Upper lobe of right lung (tissue), 1 donor: ENCODE measurements around the gene CFD. TPM values are rescaled to one million over a fixed set of nuclear protein-coding genes. Genes with fewer than 3 reads are reported as not detected.
A peak's percentile ranks its signal among the peaks of the same experiment; 100 is the strongest.
"Not testable (repeated sequence)": the region's sequence is repeated elsewhere in the genome, so short reads cannot be mapped to it uniquely, and the experiment has no call there.

ENCODE experiments used
- ATAC-seq: fragments of 200-7000 bp; cut with Tn5 transposase; one replicate; pipeline ENCODE4 v1.9.1; 2020; ENCODE audit warnings: mild to moderate bottlenecking, moderate library complexity
- DNase-seq: peaks from one replicate; pipeline ENCODE4 v3.0.0-alpha.2; 2020
- H3K27ac ChIP-seq: fragments of 200-600 bp; one replicate; pipeline ENCODE4 v1.8.0; 2022
- H3K27me3 ChIP-seq: fragments of 200-600 bp; one replicate; pipeline ENCODE4 v1.8.0; 2022; ENCODE audit warnings: mild to moderate bottlenecking
- H3K36me3 ChIP-seq: fragments of 200-600 bp; one replicate; pipeline ENCODE4 v1.8.0; 2022
- H3K4me1 ChIP-seq: fragments of 200-600 bp; one replicate; pipeline ENCODE4 v1.8.0; 2022
- H3K4me3 ChIP-seq: fragments of 200-600 bp; one replicate; pipeline ENCODE4 v1.8.0; 2022; ENCODE audit warnings: mild to moderate bottlenecking
- H3K9me3 ChIP-seq: fragments of 200-600 bp; one replicate; pipeline ENCODE4 v1.8.0; 2022
- intact Hi-C: fragments of 100-400 bp; cut with DNase I; formaldehyde crosslinking; loops from one replicate; pipeline ENCODE4 v1.11.0; 2022
- total RNA-seq: library from RNA; stranded (reverse); fragmentation: NEBNext Ultra II Directional; extraction: Animal tissue kit (Norgen Biotek cat#: 25700); gene quantifications from one replicate; pipeline ENCODE4 v1.2.1, GENCODE V29; 2021
- TF ChIP-seq, protein P1 (sequence below): fragments of 200-600 bp; IDR thresholded peaks from one replicate; pipeline ENCODE4 v1.8.0; 2022; ENCODE audit warnings: antibody characterized with exemption
- donor health status: DM: no; HTN: yes; CAD: no; lungs with severe emphysema.

Gene CFD
- total RNA-seq, 1 donor from 2014 or later: 153 TPM

DNA sequence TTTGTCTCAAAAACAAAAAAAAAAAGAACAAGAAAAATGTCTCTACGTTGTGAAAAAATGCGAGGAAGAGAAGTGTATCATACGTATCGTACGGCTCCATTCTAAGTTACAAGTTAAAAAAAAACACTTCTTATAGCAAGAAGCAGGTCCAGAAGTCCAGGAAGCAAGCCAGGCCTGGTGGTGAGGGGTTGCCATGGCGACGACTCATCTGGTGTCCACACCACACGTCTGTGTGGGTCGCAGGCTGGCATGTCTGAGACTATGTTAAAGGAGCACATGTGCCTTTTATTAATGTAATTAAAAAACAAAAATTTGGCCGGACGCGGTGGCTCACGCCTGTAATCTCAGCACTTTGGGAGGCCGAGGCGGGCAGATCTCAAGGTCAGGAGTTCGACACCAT, 27.6 kb downstream of the CFD start:
- intact Hi-C loops: no loop called here
- Histone ChIP-seq H3K27ac (no peak overlapping the region), H3K4me1 (peaks cover 3% of the 10 kb centered on the region), H3K36me3 (peaks cover 53% of the 10 kb centered on the region), H3K4me3 (no peak overlapping the region), H3K27me3 (no peaks in the 10 kb centered on the region), H3K9me3 (no peaks in the 10 kb centered on the region)
- TF ChIP-seq, protein P1, sequence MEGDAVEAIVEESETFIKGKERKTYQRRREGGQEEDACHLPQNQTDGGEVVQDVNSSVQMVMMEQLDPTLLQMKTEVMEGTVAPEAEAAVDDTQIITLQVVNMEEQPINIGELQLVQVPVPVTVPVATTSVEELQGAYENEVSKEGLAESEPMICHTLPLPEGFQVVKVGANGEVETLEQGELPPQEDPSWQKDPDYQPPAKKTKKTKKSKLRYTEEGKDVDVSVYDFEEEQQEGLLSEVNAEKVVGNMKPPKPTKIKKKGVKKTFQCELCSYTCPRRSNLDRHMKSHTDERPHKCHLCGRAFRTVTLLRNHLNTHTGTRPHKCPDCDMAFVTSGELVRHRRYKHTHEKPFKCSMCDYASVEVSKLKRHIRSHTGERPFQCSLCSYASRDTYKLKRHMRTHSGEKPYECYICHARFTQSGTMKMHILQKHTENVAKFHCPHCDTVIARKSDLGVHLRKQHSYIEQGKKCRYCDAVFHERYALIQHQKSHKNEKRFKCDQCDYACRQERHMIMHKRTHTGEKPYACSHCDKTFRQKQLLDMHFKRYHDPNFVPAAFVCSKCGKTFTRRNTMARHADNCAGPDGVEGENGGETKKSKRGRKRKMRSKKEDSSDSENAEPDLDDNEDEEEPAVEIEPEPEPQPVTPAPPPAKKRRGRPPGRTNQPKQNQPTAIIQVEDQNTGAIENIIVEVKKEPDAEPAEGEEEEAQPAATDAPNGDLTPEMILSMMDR: no peak
- no peak for DNase-seq
- ATAC-seq: no peak

DNA sequence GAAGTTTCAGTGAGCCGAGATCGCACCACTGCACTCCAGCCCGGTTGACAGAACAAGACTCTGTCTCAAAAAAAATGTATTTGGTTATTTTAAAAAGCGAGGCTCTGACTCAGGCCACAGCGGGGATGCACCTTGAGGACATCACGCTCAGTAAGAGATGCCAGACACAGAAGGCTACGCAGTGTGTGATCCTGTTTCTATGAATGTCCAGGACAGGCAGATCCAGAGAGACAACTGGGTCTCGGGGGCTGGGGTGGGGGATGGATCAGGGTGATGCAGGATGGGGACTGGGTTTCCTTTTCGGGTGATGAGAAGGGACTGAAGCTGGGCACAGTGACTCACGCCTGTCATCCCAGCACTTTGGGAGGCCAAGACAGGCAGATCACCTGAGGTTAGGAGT, 28.1 kb downstream of the CFD start:
- intact Hi-C loops: no loop called here

DNA sequence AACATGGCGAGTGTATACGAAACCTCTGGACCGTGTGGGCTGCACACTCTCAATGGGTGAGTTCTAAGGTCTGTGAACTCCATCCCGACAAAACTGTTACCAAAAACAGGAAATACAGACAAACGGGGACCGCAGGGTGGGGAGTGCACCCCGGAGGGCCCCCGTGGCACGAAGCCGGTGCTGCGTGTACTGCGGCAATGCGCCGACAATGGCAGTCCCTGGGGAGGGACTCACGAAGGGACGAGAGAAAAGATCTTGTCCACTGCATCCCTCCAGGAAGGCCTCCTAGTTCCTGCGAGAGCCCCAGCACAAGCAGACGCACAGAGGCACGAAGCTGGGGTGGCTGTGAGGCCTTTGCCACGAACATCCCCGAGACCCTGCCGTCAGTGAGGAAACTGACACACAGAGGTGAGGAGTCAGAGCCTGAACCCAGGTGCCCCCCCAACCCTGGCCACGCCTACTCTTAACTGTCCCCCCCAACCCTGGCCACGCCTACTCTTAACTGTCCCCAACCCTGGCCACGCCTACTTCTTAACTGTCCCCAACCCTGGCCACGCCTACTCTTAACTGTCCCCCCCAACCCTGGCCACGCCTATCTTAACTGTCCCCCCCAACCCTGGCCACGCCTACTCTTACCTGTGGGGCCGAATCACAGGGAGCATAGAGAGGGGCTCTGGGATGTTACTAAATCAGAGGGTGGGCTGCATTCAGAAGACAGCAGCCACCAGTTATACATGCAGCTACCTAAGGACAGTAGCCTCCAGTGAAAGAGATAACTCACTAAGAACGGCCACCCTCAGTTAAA, 29.3 kb downstream of the CFD start:
- intact Hi-C loops: no loop called here

More for the DNA sequence above, 28.1 kb downstream of the CFD start:
- H3K9me3 ChIP-seq: no peaks in the 10 kb centered on the region
- no peak for DNase-seq
- peaks cover 5% of the 10 kb centered on the region for H3K4me1 ChIP-seq
- TF ChIP-seq, protein P1: no peak
- no peak overlapping the region for H3K4me3 ChIP-seq
- no peaks in the 10 kb centered on the region for H3K27me3 ChIP-seq
- ATAC-seq: no peak
- H3K27ac ChIP-seq: no peak overlapping the region
- H3K36me3 ChIP-seq: peaks cover 49% of the 10 kb centered on the region

DNA sequence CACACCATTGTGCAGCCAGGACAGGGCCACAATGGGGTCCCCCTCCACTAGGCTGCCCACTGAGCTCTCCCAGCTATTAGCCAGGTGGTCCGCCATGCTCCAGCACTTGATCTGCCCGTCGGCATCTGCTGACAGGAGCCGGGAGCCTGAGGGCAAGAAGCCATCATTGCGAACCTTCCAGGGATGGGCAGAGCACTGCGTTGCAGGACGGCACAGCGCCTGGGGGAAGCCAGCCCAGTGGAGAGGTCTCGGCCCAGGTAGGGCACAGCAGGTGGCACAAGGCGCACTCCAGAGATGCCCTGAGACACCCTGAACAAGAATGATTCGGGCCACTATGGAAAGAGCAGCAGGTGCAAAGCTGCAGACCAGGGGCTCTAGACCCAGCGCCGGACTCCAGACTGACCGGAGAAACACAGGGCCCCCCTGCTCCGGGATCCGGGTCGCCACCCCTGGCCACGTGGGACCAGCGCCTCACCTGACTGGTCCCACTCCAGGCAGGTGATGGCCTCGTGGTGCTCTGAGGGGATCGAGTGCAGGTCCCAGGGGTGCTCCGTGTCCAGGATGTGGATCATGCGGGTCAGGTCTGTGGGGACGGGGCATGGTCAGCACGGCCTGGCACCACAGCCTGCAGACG, 30.3 kb downstream of the CFD start:
- TF ChIP-seq, protein P1: no peak
- H3K36me3 ChIP-seq: peaks cover 38% of the 10 kb centered on the region
- DNase-seq (no peak), ATAC-seq (no peak)
- no peaks in the 10 kb centered on the region for H3K9me3 ChIP-seq
- no peak overlapping the region for H3K4me3 ChIP-seq
- intact Hi-C loops: no loop called here
- H3K4me1 ChIP-seq: peaks cover 5% of the 10 kb centered on the region
- H3K27me3 ChIP-seq: no peaks in the 10 kb centered on the region
- no peak overlapping the region for H3K27ac ChIP-seq

More for the DNA sequence above, 29.3 kb downstream of the CFD start:
- H3K4me3 ChIP-seq: no peak overlapping the region
- H3K36me3 ChIP-seq: peaks cover 43% of the 10 kb centered on the region
- H3K4me1 ChIP-seq: peaks cover 5% of the 10 kb centered on the region
- H3K27me3 ChIP-seq: no peaks in the 10 kb centered on the region
- TF ChIP-seq, protein P1: no peak
- no peak for ATAC-seq
- H3K9me3 ChIP-seq: no peaks in the 10 kb centered on the region
- H3K27ac ChIP-seq: no peak overlapping the region
- no peak for DNase-seq

DNA sequence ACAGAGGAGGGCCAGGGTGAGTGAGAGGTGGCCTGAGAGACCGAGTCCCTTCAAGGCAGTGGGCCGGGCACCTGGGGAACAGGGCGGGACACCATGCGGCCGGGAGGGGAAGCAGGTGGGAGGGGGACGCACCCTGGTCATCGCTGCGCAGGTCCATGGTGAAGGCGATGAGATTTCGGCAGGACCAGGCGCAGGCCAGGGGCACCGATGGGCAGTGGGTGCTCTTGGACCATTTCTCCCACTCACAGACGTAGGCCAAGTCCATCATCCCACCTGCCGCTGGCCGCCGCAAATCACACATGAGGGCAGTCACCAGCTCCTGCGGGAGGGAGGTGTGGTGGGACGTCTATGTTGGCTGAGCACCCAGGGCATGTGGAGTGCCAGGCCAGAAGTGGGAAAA, 31.4 kb downstream of the CFD start:
- H3K27ac ChIP-seq: no peak overlapping the region

DNA sequence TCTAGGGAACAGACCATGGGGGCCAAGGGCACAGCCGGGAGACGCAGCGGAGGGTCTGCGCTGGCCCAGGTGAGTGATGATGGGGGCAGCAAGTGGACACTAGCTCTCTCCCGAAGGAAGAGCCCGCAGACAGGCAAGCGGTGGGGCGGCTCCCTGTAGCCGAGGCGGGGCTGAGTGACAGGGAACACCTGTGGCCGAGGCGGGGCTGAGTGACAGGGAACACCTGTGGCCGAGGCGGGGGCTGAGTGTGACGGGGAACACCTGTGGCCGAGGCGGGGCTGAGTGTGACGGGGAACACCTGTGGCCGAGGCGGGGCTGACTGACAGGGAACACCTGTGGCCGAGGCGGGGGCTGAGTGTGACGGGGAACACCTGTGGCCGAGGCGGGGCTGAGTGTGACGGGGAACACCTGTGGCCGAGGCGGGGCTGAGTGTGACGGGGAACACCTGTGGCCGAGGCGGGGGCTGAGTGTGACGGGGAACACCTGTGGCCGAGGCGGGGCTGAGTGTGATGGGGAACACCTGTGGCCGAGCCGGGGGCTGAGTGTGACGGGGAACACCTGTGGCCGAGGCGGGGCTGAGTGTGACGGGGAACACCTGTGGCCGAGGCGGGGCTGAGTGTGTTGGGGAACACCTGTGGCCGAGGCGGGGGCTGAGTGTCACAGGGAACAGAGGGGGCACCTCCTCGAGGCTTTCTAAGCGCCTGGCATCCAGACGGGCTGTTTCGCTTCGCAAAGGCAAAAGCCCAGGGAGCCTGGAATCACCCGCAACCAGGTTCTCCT, 32.1 kb downstream of the CFD start:
- H3K27me3 ChIP-seq, H3K4me1 ChIP-seq, intact Hi-C loops, H3K9me3 ChIP-seq, ATAC-seq: not testable (repeated sequence)
- H3K4me3 ChIP-seq: peak overlapping the region; percentile 89
- peak; percentile 74 for DNase-seq
- peaks cover 23% of the 10 kb centered on the region for H3K36me3 ChIP-seq
- peak overlapping the region; percentile 97 for H3K27ac ChIP-seq

More for the DNA sequence above, 31.4 kb downstream of the CFD start:
- Histone ChIP-seq H3K9me3 (no peaks in the 10 kb centered on the region), H3K4me3 (no peak overlapping the region), H3K27me3 (no peaks in the 10 kb centered on the region), H3K36me3 (peaks cover 27% of the 10 kb centered on the region), H3K4me1 (peaks cover 5% of the 10 kb centered on the region)
- intact Hi-C loops: no loop called here
- TF ChIP-seq, protein P1: no peak
- DNase-seq (no peak), ATAC-seq (no peak)
